ENCODE measurements around the gene FRYL.

- TF ChIP-seq, protein P1, sequence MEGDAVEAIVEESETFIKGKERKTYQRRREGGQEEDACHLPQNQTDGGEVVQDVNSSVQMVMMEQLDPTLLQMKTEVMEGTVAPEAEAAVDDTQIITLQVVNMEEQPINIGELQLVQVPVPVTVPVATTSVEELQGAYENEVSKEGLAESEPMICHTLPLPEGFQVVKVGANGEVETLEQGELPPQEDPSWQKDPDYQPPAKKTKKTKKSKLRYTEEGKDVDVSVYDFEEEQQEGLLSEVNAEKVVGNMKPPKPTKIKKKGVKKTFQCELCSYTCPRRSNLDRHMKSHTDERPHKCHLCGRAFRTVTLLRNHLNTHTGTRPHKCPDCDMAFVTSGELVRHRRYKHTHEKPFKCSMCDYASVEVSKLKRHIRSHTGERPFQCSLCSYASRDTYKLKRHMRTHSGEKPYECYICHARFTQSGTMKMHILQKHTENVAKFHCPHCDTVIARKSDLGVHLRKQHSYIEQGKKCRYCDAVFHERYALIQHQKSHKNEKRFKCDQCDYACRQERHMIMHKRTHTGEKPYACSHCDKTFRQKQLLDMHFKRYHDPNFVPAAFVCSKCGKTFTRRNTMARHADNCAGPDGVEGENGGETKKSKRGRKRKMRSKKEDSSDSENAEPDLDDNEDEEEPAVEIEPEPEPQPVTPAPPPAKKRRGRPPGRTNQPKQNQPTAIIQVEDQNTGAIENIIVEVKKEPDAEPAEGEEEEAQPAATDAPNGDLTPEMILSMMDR (conservative IDR thresholded peaks at IDR 0.05): no peak
- no peak for TF ChIP-seq ZFX (IDR thresholded peaks at IDR 0.05)
Observed at GRCh38 chr4:48699475-48699874, 80.6 kb downstream of the FRYL start.
